Activated T-cell treated with anti-CD3 and anti-CD28 coated beads, Interleukin-2, amount 50 U/mL, for 24 hours (primary cell): ENCODE measurements around the gene TTC28.
"Not testable (repeated sequence)": the region's sequence is repeated elsewhere in the genome, so short reads cannot be mapped to it uniquely, and the experiment has no call there.

Experiments used
- DNase-seq: peaks from one replicate; pipeline ENCODE4 v3.0.0-alpha.2; 2020
- H3K27ac Mint-ChIP-seq: 2 replicates; pipeline ENCODE4 v1.8.0; 2020; ENCODE audit warnings: mild to moderate bottlenecking, mixed read lengths
- H3K27me3 Mint-ChIP-seq: 2 replicates; pipeline ENCODE4 v1.8.0; 2020; ENCODE audit warnings: mixed read lengths
- H3K36me3 Mint-ChIP-seq: 2 replicates; pipeline ENCODE4 v1.8.0; 2020; ENCODE audit warnings: low read depth, mixed read lengths
- H3K4me1 Mint-ChIP-seq: 2 replicates; pipeline ENCODE4 v1.8.0; 2020; ENCODE audit warnings: low read depth, mixed read lengths
- H3K4me3 Mint-ChIP-seq: 2 replicates; pipeline ENCODE4 v1.8.0; 2020; ENCODE audit warnings: mild to moderate bottlenecking, moderate library complexity, mixed read lengths
- H3K9me3 Mint-ChIP-seq: 2 replicates; pipeline ENCODE4 v1.8.0; 2020; ENCODE audit warnings: mixed read lengths

The TTC28 gene

DNA sequence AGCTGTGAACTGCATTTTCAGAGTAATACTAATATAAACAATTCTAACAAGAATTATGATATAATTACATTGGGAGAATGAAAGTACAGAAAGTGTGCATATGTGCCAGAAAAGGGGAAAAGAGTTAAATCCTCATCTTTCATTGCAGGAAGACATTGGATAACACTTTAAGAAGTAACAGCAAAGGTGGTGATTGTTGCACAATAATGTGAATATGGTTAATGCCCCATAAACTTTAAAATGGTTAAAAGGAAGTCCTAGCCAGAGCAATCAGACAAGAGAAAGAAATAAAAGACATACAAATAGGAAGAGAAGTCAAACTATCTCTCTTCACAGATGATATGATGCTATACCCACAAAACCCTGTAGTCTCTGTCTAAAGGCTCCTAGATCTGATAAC lies 111.5 kb downstream of the TTC28 start:
- H3K9me3 Mint-ChIP-seq: no peaks in the 10 kb centered on the region
- H3K36me3 Mint-ChIP-seq: no peaks in the 10 kb centered on the region
- H3K4me3 Mint-ChIP-seq: no peak overlapping the region
- no peak for DNase-seq
- H3K27me3 Mint-ChIP-seq: peaks cover 18% of the 10 kb centered on the region
- no peak overlapping the region for H3K27ac Mint-ChIP-seq
- no peaks in the 10 kb centered on the region for H3K4me1 Mint-ChIP-seq

DNA sequence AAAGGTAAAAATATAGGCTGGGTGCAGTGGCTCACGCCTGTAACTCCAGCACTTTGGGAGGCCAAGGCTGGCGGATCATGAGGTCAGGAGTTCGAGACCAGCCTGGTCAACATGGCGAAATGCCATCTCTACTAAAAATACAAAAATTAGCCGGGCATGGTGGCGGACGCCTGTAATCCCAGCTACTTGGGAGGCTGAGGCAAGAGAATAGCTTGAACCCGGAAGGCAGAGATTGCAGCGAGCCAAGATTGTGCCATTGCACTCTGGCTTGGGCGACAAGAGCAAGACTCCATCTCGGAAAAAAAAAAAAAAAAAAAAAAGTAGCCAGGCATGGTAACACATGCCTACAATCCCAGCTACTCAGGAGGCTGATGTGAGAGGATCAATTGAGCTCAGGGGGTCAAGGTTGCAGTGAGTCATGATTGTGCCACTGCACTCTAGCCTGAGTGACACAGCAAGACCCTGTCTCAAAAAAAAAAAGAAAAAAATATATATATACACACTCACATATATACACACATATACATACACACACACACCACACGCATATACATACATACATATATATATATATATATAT lies 112.6 kb downstream of the TTC28 start:
- not testable (repeated sequence) for DNase-seq, H3K27ac Mint-ChIP-seq, H3K4me3 Mint-ChIP-seq, H3K4me1 Mint-ChIP-seq, H3K36me3 Mint-ChIP-seq, H3K9me3 Mint-ChIP-seq
- H3K27me3 Mint-ChIP-seq: peaks cover 18% of the 10 kb centered on the region

DNA sequence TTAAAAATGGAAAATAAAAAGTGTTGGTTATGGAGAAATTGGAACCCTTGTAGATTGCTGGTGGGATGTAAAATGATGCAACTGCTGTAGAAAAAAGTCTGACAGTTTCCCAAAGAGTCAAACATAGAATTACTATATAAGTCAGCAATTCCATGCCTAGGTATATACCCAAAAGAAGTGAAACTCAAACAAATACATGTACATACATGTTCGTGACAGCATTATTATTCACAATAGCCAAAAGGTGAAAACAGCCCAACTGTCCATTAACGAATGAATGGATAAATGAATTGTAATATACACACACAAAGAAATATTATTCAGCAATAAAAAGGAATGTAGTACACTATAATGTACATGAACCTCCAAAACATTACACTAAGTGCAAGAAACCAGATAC lies 116.0 kb downstream of the TTC28 start:
- Mint-ChIP-seq H3K4me3 (no peak overlapping the region), H3K4me1 (no peaks in the 10 kb centered on the region), H3K27ac (no peak overlapping the region), H3K9me3 (no peaks in the 10 kb centered on the region), H3K27me3 (peaks cover 18% of the 10 kb centered on the region), H3K36me3 (no peaks in the 10 kb centered on the region)
- DNase-seq: no peak

DNA sequence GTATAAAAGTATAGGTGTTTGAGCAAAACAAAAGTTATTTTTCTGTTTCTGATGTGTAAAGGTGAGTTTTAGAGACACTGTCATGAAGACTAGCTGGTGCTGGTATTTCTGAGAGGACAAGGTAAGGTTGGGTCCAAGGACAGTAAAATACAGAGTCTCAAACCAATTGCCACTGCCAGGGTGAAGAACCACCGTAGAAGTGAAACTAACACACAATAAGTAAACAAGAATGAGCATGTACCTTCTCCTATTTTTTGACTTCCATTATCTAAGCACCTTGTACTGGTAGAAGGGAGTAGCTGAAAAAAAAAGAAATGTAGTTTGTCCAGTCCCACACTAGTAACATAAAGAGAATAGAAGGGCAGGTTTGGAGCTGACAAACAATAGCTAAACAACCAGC lies 117.3 kb downstream of the TTC28 start:
- H3K36me3 Mint-ChIP-seq: no peaks in the 10 kb centered on the region
- H3K27me3 Mint-ChIP-seq: peaks cover 12% of the 10 kb centered on the region
- H3K9me3 Mint-ChIP-seq: no peaks in the 10 kb centered on the region
- H3K4me1 Mint-ChIP-seq: no peaks in the 10 kb centered on the region
- DNase-seq: no peak
- no peak overlapping the region for H3K27ac Mint-ChIP-seq
- H3K4me3 Mint-ChIP-seq: no peak overlapping the region

DNA sequence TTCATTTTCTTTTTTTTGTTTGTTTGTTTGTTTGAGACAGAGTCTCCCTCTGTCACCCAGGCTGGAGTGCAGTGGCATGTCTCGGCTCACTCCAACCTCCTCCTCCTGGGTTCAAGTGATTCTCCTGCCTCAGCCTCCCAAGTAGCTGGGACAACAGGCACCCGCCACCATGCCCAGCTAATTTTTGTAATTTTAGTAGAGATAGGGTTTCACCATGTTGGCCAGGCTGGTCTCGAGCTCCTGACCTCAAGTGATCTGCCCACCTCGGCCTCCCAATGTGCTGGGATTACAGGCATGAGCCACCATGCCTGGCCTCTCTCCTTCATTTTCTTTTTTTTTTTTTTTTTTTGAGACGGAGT lies 118.9 kb downstream of the TTC28 start:
- not testable (repeated sequence) for H3K27me3 Mint-ChIP-seq, H3K9me3 Mint-ChIP-seq, H3K36me3 Mint-ChIP-seq, H3K27ac Mint-ChIP-seq, H3K4me1 Mint-ChIP-seq, H3K4me3 Mint-ChIP-seq, DNase-seq

DNA sequence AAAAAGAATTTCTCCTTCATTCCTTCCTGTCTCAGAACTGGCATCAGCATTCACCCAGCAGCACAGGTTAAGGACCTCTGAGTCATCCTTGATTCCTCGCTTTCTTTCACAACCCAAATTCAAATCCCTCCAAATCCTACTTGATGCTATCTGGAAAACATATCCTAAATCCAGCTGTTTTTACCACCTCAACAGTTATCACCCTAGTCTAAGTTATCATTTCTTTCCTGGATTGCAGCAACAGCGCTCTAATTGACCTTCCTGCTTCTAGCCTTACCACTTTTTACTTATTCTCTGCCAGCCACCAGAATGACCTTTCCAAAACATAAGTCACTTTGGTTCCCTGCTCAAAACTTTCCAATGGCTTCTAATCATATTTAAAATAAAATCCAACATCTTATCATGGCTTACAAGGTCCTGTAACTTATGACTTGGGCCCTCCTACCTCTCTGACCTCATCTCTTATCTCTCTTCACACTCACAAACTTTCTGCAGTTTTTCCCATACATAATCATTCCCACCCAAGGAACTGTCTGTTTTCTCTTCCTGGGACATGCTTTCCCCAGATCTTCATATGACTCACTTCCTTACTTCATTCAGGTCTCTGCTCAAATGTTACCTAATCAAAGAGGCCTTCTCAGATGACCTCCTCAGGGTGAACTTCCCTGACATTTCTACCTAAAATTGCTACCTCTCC lies 119.4 kb downstream of the TTC28 start:
- no peaks in the 10 kb centered on the region for H3K4me1 Mint-ChIP-seq
- DNase-seq: no peak

DNA sequence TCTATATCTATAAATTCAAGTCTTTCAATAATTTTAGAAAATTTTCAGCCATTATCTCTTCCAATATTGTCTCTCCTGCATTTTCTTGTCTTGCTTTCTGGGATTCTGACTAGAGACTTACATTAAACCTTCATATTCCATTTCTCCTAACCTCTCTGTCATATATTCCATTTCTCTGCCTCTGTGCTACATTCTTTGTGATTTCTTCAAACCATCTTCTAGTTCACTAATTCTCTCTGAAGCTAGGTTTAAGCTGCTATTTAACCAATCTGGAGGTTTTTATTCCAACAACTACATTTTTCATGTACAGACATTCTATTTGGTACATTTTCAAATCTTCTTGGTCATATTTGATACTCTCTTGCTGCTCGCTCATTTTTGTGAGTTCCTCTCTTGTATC lies 122.5 kb downstream of the TTC28 start:
- no peaks in the 10 kb centered on the region for H3K4me1 Mint-ChIP-seq

More for the DNA sequence above, 119.4 kb downstream of the TTC28 start:
- Mint-ChIP-seq H3K36me3 (no peaks in the 10 kb centered on the region), H3K4me3 (no peak overlapping the region), H3K27me3 (peaks cover 11% of the 10 kb centered on the region), H3K27ac (no peak overlapping the region), H3K9me3 (no peaks in the 10 kb centered on the region)

DNA sequence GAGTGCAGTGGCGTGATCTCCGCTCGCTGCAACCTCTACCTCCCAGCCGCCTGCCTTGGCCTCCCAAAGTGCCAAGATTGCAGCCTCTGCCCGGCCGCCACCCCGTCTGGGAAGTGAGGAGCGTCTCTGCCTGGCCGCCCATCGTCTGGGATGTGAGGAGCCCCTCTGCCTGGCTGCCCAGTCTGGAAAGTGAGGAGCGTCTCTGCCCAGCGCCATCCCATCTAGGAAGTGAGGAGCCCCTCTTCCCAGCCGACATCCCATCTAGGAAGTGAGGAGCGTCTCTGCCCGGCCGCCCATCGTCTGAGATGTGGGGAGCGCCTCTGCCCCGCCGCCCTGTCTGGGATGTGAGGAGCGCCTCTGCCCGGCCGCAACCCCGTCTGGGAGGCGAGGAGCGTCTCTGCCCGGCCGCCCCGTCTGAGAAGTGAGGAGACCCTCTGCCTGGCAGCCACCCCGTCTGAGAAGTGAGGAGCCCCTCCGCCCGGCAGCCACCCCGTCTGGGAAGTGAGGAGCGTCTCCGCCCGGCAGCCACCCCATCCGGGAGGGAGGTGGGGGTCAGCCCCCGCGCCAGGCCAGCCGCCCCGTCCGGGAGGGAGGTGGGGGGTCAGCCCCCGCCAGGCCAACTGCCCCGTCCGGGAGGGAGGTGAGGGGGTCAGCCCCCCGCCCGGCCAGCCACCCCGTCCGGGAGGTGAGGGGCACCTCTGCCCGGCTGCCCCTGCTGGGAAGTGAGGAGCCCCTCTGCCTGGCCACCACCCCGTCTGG lies 126.4 kb downstream of the TTC28 start:
- H3K27ac Mint-ChIP-seq, DNase-seq, H3K4me3 Mint-ChIP-seq, H3K9me3 Mint-ChIP-seq, H3K36me3 Mint-ChIP-seq, H3K4me1 Mint-ChIP-seq: not testable (repeated sequence)
- peaks cover 14% of the 10 kb centered on the region for H3K27me3 Mint-ChIP-seq

More for the DNA sequence above, 122.5 kb downstream of the TTC28 start:
- Mint-ChIP-seq H3K9me3 (no peaks in the 10 kb centered on the region), H3K27me3 (peaks cover 10% of the 10 kb centered on the region), H3K4me3 (no peak overlapping the region), H3K27ac (no peak overlapping the region), H3K36me3 (no peaks in the 10 kb centered on the region)
- no peak for DNase-seq

DNA sequence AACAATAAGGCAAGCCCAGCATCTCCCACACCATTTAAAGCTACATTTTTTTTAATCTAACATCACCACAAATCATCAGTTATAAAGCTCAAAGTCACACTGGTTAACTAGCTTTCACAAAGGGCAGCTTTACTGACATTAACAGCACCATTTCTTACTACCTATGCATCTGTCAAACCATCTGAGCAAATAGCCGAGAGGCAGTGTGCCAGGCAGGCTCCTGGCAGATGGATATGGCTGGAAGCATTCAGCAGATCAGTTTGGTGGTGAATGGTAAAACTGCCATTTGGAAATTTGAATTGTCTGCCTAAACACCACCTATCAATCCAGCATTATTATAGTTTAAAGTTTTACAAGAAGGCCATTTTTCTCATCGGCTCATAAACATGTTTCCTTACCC lies 131.2 kb downstream of the TTC28 start:
- Mint-ChIP-seq H3K27ac (no peak overlapping the region), H3K27me3 (peaks cover 3% of the 10 kb centered on the region), H3K4me1 (no peaks in the 10 kb centered on the region), H3K4me3 (no peak overlapping the region), H3K36me3 (no peaks in the 10 kb centered on the region), H3K9me3 (no peaks in the 10 kb centered on the region)
- no peak for DNase-seq

DNA sequence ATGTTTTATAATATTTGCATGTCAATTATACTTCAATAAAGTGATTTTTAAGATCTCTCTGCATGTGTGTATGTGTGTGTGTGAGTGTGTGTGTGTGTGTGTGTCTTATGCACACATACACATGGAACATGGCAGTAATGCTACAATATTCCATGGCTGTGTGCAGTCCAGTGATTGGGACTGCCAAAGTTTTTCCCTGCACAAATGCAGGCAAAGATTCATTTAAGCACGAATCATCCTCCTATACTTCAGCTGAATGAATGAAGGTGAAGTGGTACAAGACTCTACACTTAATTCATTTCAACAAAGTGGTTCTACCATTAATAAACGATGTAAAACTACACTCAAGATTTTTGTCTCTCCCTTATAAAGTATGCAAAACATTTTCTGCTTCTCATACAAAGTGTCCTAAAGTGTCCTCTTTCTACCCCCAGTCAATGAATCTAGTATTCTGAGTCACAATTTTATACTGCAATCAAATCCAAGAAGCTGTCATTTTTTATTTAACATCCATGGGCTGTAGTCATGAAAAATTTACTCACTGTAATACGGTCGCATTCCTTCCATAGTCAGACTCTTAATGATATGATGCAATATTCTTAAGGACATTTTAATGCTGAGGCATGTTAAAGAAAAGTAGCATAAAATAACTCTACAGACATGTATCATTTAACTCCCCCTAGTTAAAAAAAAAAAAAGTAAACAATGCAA lies 132.4 kb downstream of the TTC28 start:
- Mint-ChIP-seq H3K9me3 (peaks cover 2% of the 10 kb centered on the region), H3K4me3 (no peak overlapping the region), H3K36me3 (no peaks in the 10 kb centered on the region), H3K27ac (no peak overlapping the region), H3K4me1 (no peaks in the 10 kb centered on the region), H3K27me3 (peaks cover 7% of the 10 kb centered on the region)
- DNase-seq: no peak

DNA sequence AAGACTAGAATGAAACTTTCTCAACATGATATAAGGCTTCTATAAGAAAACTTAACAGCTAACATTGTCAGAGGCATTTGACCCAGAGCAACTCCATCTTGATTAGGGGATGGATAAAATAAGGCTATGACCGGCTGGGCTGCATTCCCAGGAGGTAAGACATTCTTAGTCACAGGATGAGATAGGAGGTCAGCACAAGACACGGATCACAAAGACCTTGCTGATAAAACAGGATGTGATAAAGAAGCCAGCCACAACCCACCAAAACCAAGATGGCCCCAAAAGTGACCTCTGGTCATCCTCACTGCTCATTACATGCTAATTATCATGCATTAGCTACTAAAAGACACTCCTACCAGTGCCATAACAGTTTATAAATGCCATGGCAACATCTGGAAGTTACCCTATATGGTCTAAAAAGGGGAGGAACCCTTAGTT lies 135.2 kb downstream of the TTC28 start:
- DNase-seq: no peak
- Mint-ChIP-seq H3K27me3 (peaks cover 6% of the 10 kb centered on the region), H3K4me3 (no peak overlapping the region), H3K4me1 (no peaks in the 10 kb centered on the region), H3K27ac (no peak overlapping the region), H3K36me3 (no peaks in the 10 kb centered on the region), H3K9me3 (peaks cover 2% of the 10 kb centered on the region)

DNA sequence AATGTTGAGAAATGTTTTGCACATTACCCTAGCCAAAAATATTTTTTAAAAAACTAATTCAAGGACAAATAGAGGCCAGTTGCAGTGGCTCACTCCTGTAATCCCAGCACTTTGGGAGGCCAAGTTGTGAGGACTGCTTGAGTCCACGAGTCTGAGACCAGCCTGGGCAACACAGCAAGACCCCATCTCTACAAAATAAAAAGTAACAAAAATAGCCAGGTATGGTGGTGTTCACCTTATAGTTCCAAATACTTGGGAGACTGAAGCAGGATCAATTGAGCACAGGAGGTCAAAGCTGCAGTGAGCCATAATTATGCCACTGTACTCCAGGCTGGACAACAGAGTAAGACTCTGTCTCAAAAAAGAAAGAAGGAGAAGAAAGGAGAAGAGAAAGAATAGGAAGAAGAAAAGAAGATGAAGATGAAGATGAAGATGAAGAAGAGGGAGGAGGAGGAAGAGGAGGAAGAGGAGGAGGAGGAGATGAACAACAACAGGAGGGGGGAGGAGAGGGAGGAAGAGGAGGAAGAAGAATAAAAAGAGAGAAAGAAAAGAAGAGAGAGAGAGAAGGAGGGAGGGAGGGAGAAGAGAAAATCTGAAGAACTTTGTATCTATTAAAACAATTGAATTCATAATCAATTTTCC lies 136.5 kb downstream of the TTC28 start:
- H3K36me3 Mint-ChIP-seq: no peaks in the 10 kb centered on the region
- H3K27me3 Mint-ChIP-seq: peaks cover 3% of the 10 kb centered on the region
- H3K9me3 Mint-ChIP-seq: peaks cover 2% of the 10 kb centered on the region
- DNase-seq: no peak
- H3K4me3 Mint-ChIP-seq: no peak overlapping the region
- H3K27ac Mint-ChIP-seq: no peak overlapping the region
- H3K4me1 Mint-ChIP-seq: no peaks in the 10 kb centered on the region

DNA sequence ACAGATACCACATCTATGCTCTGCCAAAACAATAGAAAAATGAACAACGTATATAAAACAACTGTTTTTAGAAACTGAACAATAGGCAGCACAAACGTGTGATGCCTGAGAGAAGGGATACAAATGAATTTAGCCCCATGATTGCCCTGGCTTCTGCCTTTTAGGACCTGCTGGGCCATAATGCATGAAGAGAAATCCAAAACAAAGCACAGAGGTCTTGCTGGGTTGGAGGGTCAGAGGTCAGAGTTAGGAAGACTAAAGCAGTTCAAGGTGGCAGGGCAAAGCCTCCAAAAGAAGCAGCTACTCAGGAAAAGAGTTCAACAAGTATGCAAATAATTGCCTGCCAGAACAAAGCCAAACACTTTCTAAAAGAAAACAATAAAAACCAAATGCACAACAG lies 138.5 kb downstream of the TTC28 start:
- H3K27ac Mint-ChIP-seq: no peak overlapping the region
- no peak overlapping the region for H3K4me3 Mint-ChIP-seq
- H3K36me3 Mint-ChIP-seq: no peaks in the 10 kb centered on the region
- peaks cover 2% of the 10 kb centered on the region for H3K9me3 Mint-ChIP-seq
- DNase-seq: no peak
- no peaks in the 10 kb centered on the region for H3K4me1 Mint-ChIP-seq
- peaks cover 3% of the 10 kb centered on the region for H3K27me3 Mint-ChIP-seq

DNA sequence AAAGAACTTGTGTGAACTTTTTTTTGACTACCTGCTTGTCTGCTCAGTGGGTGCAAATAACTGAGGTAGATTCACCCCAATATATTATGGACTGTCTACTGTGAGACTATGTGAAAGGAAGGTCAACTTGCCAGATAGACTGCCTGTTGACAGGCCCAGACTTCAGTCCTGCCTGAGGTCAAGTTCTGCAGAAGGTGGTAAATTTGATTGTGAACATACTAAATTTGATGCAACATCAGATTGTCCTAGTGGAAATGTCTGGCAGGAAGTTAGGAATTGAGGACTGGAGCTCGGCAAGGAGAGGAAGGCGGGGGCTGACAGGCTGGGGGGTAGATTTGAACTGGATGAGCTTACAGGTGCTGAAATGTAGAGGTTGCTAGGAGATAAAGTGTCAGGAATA lies 140.7 kb downstream of the TTC28 start:
- no peak overlapping the region for H3K27ac Mint-ChIP-seq
- no peaks in the 10 kb centered on the region for H3K4me1 Mint-ChIP-seq
- no peak overlapping the region for H3K4me3 Mint-ChIP-seq
- H3K27me3 Mint-ChIP-seq: peaks cover 6% of the 10 kb centered on the region
- peaks cover 2% of the 10 kb centered on the region for H3K9me3 Mint-ChIP-seq
- no peaks in the 10 kb centered on the region for H3K36me3 Mint-ChIP-seq
- no peak for DNase-seq
